Neural cell (in vitro differentiated cells): Measurements from ENCODE around the gene TIMP4.

ENCODE experiments used
- EP300 ChIP-seq: fragments of 450-650 bp; conservative IDR thresholded peaks from 2 replicates; pipeline ENCODE4 v1.6.1; 2014; ENCODE audit warnings: antibody characterized with exemption, mild to moderate bottlenecking, moderate library complexity; ENCODE audit not compliant: poor library complexity, severe bottlenecking
- EZH2 ChIP-seq: fragments of 200-600, 300-800 bp; shearing (Covaris generic), sonication (generic); IDR thresholded peaks from 2 replicates; pipeline ENCODE4 v1.6.1; 2014; ENCODE audit warnings: antibody characterized with exemption, low read length, borderline replicate concordance, mild to moderate bottlenecking; ENCODE audit not compliant: insufficient read depth, poor library complexity, severe bottlenecking
- POLR2AphosphoS5 ChIP-seq: IDR thresholded peaks from 2 replicates; pipeline ENCODE4 v1.6.1; 2012
- RAD21 ChIP-seq: fragments of 450-650 bp; conservative IDR thresholded peaks from 2 replicates; pipeline ENCODE4 v1.6.1; 2014; ENCODE audit warnings: antibody characterized with exemption, mild to moderate bottlenecking, moderate library complexity
- TAF1 ChIP-seq: IDR thresholded peaks from 2 replicates; pipeline ENCODE4 v1.6.1; 2012; ENCODE audit warnings: low read depth
- TF ChIP-seq, protein P1 (sequence below): fragments of 450-650 bp; IDR thresholded peaks from 2 replicates; pipeline ENCODE4 v1.5.1; 2014; ENCODE audit warnings: antibody characterized with exemption, mild to moderate bottlenecking, moderate library complexity; ENCODE audit not compliant: poor library complexity, severe bottlenecking
- TF ChIP-seq, protein P2 (sequence below): IDR thresholded peaks from 2 replicates; pipeline ENCODE4 v1.6.1; 2012; ENCODE audit warnings: borderline replicate concordance

DNA sequence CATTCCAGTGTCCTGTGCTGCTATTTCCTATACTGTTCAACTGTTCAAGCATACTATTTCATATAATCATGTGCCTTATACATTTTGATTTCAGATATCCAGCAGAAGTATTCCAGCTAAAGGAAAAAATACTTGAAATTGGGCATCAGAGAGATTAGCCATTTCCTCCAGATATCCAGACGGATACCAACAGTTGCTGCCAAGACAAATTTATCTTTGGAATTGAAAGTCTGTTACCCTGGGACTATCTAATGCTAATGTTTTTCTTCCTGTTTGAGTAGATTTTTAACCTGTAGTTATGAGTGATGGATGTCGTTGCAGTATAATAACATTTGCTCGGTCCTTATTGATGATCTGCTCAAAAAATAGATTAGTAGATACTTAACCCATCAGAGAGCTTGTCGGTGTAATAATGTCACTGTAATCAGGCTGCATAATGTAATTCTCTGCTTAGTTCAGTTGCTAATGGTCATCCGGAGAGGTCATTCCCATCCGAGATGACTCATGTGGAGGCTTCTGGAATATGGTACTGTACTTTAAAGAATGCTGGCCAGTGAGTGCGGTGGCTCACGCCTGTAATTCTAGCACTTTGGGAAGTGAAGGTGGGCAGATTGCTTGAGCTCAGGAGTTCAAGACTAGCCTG, 51.5 kb downstream of the TIMP4 start:
- TF ChIP-seq, protein P1, sequence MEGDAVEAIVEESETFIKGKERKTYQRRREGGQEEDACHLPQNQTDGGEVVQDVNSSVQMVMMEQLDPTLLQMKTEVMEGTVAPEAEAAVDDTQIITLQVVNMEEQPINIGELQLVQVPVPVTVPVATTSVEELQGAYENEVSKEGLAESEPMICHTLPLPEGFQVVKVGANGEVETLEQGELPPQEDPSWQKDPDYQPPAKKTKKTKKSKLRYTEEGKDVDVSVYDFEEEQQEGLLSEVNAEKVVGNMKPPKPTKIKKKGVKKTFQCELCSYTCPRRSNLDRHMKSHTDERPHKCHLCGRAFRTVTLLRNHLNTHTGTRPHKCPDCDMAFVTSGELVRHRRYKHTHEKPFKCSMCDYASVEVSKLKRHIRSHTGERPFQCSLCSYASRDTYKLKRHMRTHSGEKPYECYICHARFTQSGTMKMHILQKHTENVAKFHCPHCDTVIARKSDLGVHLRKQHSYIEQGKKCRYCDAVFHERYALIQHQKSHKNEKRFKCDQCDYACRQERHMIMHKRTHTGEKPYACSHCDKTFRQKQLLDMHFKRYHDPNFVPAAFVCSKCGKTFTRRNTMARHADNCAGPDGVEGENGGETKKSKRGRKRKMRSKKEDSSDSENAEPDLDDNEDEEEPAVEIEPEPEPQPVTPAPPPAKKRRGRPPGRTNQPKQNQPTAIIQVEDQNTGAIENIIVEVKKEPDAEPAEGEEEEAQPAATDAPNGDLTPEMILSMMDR, result no peak
- no peak for TF ChIP-seq EZH2
- no peak for TF ChIP-seq EP300
- no peak for TF ChIP-seq POLR2AphosphoS5
- TF ChIP-seq TAF1, result no peak
- no peak for TF ChIP-seq RAD21
- TF ChIP-seq, protein P2, sequence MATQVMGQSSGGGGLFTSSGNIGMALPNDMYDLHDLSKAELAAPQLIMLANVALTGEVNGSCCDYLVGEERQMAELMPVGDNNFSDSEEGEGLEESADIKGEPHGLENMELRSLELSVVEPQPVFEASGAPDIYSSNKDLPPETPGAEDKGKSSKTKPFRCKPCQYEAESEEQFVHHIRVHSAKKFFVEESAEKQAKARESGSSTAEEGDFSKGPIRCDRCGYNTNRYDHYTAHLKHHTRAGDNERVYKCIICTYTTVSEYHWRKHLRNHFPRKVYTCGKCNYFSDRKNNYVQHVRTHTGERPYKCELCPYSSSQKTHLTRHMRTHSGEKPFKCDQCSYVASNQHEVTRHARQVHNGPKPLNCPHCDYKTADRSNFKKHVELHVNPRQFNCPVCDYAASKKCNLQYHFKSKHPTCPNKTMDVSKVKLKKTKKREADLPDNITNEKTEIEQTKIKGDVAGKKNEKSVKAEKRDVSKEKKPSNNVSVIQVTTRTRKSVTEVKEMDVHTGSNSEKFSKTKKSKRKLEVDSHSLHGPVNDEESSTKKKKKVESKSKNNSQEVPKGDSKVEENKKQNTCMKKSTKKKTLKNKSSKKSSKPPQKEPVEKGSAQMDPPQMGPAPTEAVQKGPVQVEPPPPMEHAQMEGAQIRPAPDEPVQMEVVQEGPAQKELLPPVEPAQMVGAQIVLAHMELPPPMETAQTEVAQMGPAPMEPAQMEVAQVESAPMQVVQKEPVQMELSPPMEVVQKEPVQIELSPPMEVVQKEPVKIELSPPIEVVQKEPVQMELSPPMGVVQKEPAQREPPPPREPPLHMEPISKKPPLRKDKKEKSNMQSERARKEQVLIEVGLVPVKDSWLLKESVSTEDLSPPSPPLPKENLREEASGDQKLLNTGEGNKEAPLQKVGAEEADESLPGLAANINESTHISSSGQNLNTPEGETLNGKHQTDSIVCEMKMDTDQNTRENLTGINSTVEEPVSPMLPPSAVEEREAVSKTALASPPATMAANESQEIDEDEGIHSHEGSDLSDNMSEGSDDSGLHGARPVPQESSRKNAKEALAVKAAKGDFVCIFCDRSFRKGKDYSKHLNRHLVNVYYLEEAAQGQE, result no peak
